D721Med (cell line): ENCODE results near the gene RRP1.

Experiments used
- DNase-seq: peaks from one replicate; pipeline ENCODE4 v3.0.0; 2011; ENCODE audit warnings: low spot score; ENCODE audit not compliant: insufficient read length
- FAIRE-seq: peaks from 2 replicates; lab custom pipeline; 2011; peaks lifted over from hg19 to GRCh38; lab: Jason Lieb, UNC
- TF ChIP-seq, protein P1 (sequence below): IDR thresholded peaks from 2 replicates; pipeline ENCODE4 v1.5.1; 2012; ENCODE audit warnings: mild to moderate bottlenecking, control low read depth; ENCODE audit not compliant: insufficient read depth; ENCODE audit errors: missing control alignments

RRP1 gene

DNA sequence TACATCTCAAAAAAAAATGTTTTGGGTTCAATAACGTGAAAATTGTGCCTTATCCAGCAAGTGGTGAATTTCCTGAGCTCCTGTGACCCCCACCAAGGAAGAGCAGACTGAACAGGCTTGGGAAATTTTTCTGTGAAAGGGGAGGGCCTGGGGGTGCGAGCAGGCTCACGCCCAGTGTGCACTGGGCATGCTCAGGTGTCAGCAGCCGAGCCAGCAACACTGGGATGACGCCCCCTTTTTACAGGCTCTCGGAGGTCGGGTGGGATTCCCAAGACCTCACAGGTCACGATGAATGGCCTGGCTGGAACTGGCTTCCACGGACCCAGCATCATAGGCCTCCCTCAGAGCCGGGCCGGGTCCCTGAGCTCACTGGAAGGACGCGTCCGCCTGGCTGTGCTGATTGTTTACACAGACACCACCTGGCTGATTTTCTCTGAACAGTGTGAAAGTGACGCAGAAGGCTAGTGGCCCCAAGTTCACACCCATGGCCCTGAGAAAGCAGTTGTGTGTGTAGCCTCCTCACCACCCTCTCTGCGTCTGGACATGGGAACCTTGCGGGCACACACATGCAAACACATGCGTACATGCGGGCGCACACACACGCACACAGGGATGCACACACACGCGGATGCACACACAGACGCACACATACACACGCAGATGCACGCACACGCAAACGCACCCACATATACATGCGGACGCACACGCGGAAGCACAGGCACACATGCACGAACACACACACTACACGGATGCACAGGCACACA, 22.5 kb upstream of the RRP1 start:
- TF ChIP-seq, protein P1, sequence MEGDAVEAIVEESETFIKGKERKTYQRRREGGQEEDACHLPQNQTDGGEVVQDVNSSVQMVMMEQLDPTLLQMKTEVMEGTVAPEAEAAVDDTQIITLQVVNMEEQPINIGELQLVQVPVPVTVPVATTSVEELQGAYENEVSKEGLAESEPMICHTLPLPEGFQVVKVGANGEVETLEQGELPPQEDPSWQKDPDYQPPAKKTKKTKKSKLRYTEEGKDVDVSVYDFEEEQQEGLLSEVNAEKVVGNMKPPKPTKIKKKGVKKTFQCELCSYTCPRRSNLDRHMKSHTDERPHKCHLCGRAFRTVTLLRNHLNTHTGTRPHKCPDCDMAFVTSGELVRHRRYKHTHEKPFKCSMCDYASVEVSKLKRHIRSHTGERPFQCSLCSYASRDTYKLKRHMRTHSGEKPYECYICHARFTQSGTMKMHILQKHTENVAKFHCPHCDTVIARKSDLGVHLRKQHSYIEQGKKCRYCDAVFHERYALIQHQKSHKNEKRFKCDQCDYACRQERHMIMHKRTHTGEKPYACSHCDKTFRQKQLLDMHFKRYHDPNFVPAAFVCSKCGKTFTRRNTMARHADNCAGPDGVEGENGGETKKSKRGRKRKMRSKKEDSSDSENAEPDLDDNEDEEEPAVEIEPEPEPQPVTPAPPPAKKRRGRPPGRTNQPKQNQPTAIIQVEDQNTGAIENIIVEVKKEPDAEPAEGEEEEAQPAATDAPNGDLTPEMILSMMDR, result no peak
- FAIRE-seq (no peak), DNase-seq (no peak)

DNA sequence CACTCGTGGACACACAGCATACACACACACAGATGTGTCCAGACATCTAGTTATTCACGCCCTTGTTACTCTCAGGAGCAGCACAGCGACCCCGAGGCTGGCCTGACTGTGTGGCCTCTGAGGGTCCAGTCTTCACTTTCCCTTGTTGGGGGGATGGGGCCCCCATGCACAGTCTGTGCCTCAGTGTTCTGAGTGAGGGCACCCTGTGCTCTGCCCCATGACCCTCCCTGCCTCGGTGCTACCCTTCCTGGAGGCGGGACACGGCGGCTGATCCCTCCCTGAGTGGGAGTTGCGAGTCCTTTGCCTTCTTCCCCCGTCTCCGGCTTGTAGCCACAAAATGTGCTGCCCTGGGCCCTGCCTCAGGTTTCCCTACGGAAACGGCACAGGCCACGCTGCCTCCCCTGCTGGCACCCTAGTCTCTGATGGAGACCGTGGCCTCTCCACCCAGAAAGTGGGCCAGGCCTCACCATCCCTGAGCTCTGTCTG, 21.8 kb upstream of the RRP1 start:
- TF ChIP-seq, protein P1, result no peak
- no peak for FAIRE-seq

DNA sequence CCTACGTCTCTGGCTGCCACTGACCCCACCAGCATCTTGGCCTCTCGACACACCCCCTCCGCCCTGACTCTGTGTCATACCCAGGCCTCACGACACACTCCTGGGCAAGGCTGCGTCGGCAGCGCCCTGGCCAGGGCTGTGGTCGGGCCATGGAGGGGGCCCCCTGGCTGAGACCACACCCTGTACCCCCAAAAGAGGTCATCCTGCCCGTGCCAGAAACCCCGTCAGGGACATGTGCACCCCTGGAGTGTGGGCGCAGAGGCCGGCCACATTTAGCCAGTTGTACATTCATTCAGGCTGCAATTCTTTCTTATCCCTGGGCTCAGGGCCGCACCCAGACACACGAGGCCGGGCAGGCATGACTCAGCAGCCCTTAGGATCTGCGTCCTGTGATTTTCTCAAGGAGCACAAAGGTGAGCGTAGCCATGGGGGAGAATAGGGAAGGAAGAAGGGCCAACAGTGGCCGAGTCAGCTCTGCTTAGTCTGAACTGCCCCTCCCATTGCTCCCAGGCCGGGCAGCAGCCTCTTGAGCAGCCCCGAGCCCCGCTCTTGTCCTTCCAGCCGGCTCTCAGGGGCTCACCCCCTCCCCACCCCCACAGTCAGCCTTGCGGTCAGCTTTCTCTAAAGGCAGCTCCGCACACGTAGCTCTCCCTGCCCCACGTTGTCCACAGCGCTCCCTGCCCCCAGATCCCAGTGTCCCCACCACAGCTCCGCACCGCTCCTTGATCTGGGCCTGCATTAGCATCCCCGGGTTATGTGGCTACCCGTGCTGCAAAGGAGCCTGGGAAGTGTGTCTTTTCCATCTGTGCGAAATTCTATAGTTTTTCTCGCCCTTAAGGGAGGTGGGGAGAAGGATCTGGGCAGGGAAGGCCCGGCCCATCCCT, 21.2 kb upstream of the RRP1 start:
- no peak for FAIRE-seq
- no peak for DNase-seq
- TF ChIP-seq, protein P1, result no peak

More for the DNA sequence above, 21.8 kb upstream of the RRP1 start:
- DNase-seq, result no peak

DNA sequence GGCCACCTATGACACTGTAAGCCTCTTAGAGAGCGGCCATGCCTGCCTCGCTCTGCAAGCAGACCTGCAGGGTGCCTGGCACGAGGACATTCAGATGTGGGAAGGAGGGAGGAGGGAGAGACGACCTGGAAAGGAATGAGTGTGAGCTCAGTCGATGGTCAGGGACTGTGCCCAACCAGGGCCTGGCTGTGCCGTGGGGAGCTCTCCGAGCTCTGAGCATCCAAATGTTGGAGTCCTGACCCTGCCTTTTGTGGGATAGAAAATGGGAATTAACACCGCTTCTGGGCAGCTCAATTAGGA, 20.6 kb upstream of the RRP1 start:
- TF ChIP-seq, protein P1, result no peak
- FAIRE-seq (no peak), DNase-seq (no peak)

DNA sequence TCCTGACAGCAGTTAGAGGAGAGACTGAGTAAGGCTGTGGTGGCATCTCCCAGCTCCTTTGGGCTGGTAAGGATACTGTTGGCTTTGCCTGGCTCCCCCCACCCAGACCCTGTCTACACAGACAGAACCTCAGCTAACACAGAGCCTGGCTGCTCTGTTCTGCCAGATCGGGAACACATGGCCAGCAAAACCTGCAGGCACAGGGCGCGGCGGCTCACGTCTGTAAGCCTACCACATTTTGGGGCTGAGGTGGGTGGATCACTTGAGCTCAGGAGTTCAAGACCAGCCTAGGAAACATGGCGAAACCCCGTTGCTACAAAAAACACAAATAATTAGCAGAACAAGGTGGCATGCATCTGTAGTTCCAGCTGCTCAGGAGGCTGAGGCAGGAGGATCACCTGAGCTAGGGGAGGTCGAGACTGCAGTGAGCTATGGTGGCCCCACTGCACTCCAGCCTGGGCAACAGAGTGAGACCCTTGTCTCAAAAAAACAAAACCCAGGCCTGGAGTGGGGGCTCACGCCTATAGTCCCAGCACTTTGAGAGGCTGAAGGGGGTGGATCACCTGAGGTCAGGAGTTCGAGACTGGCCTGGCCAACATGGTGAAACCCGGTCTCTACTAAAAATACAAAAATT, 19.9 kb upstream of the RRP1 start:
- no peak for FAIRE-seq
- DNase-seq, result no peak
- TF ChIP-seq, protein P1, result no peak

DNA sequence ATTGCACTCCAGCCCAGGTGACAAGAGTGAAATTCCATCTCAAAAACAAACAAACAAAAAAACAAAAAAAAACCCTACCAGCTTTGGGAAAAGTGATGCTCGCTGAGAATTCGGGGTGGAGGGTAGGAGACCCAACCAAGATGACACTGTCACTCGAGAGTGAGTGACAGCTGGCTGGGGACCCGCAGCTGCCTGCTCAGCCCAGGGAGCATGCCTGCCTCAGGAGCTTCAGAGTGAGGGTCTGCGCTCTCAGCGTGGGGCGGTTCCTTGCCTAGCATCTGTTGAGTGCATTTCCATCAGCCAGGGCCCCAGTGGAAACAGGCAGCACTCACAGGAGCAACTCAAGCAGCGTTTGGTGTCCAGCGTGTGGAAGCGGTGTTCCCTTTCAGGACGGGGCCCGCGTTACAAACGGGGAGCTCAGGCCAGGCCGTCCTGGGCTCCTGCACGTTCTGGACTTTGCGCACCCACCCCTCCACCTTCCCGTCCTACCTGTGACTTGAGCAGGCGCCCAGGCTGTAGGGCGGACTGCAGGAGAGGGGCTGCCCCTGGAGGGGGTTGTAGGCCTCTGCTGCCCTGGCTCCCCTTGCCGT, 19.2 kb upstream of the RRP1 start:
- no peak for DNase-seq
- no peak for FAIRE-seq
- TF ChIP-seq, protein P1, result no peak
